H9 (cell line): ENCODE data around the gene ADAM8. TPM values are rescaled to one million over a fixed set of nuclear protein-coding genes. Genes with fewer than 3 reads are reported as not detected.

ENCODE experiments used
- DNase-seq: peaks from one replicate; pipeline ENCODE4 v3.0.0-alpha.2; 2017
- H2AFZ ChIP-seq: one replicate; pipeline ENCODE4 v1.6.1; 2013; ENCODE audit warnings: mild to moderate bottlenecking, low read length, control low read depth, moderate library complexity
- H2AK5ac ChIP-seq: 2 replicates; pipeline ENCODE4 v1.6.1; 2013; ENCODE audit warnings: low read length, control low read depth, mixed read lengths; ENCODE audit not compliant: insufficient read length
- H2BK120ac ChIP-seq: one replicate; pipeline ENCODE4 v1.6.1; 2013; ENCODE audit warnings: low read depth, mild to moderate bottlenecking, low read length, control low read depth, inconsistent platforms; ENCODE audit not compliant: poor library complexity, severe bottlenecking
- H2BK12ac ChIP-seq: 2 replicates; pipeline ENCODE4 v1.6.1; 2013; ENCODE audit warnings: low read length, control low read depth, mixed read lengths, low read depth; ENCODE audit not compliant: insufficient read length
- H2BK15ac ChIP-seq: 2 replicates; pipeline ENCODE4 v1.6.1; 2013; ENCODE audit warnings: low read depth, low read length, control low read depth
- H2BK20ac ChIP-seq: one replicate; pipeline ENCODE4 v1.6.1; 2013; ENCODE audit warnings: low read depth, mild to moderate bottlenecking, low read length, control low read depth, inconsistent platforms; ENCODE audit not compliant: poor library complexity, severe bottlenecking
- H2BK5ac ChIP-seq: 2 replicates; pipeline ENCODE4 v1.6.1; 2013; ENCODE audit warnings: low read length, control low read depth, mixed read lengths; ENCODE audit not compliant: insufficient read length
- H3K14ac ChIP-seq: 2 replicates; pipeline ENCODE4 v1.6.1; 2013; ENCODE audit warnings: low read length, control low read depth; ENCODE audit not compliant: insufficient read depth
- H3K18ac ChIP-seq: 2 replicates; pipeline ENCODE4 v1.6.1; 2013; ENCODE audit warnings: low read depth, mild to moderate bottlenecking, mixed read lengths, low read length, control low read depth; ENCODE audit not compliant: insufficient read length
- H3K23ac ChIP-seq: 2 replicates; pipeline ENCODE4 v1.6.1; 2013; ENCODE audit warnings: low read length, control low read depth, mixed read lengths, low read depth; ENCODE audit not compliant: insufficient read length
- H3K23me2 ChIP-seq: 2 replicates; pipeline ENCODE4 v1.6.1; 2013; ENCODE audit warnings: low read depth, mild to moderate bottlenecking, mixed read lengths, low read length, control low read depth; ENCODE audit not compliant: insufficient read length, poor library complexity, severe bottlenecking
- H3K27ac ChIP-seq: 2 replicates; pipeline ENCODE4 v1.5.1; 2013; ENCODE audit warnings: low read length, control low read depth, mixed read lengths, low read depth; ENCODE audit not compliant: insufficient read length
- H3K27me3 ChIP-seq: 2 replicates; pipeline ENCODE4 v1.6.1; 2013; ENCODE audit warnings: low read length, control low read depth, inconsistent platforms; ENCODE audit not compliant: insufficient read depth
- H3K4ac ChIP-seq: 2 replicates; pipeline ENCODE4 v1.6.1; 2013; ENCODE audit warnings: low read depth, mild to moderate bottlenecking, control low read depth, inconsistent platforms, low read length, moderate library complexity
- H3K4me1 ChIP-seq: 2 replicates; pipeline ENCODE4 v1.6.1; 2013; ENCODE audit warnings: low read length, control low read depth, inconsistent platforms; ENCODE audit not compliant: insufficient read depth
- H3K4me2 ChIP-seq: 2 replicates; pipeline ENCODE4 v1.6.1; 2013; ENCODE audit warnings: low read length, control low read depth, mixed read lengths; ENCODE audit not compliant: insufficient read length, insufficient read depth
- H3K56ac ChIP-seq: 2 replicates; pipeline ENCODE4 v1.6.1; 2013; ENCODE audit warnings: low read depth, mild to moderate bottlenecking, mixed read lengths, low read length, control low read depth; ENCODE audit not compliant: insufficient read length
- H3K79me1 ChIP-seq: 2 replicates; pipeline ENCODE4 v1.6.1; 2013; ENCODE audit warnings: low read depth, mild to moderate bottlenecking, moderate library complexity, low read length, control low read depth, inconsistent platforms; ENCODE audit not compliant: insufficient read depth, poor library complexity, severe bottlenecking
- H3K79me2 ChIP-seq: 2 replicates; pipeline ENCODE4 v1.6.1; 2013; ENCODE audit warnings: low read length, control low read depth, inconsistent platforms; ENCODE audit not compliant: insufficient read depth
- H3K9ac ChIP-seq: 2 replicates; pipeline ENCODE4 v1.6.1; 2013; ENCODE audit warnings: low read length, control low read depth, mixed read lengths; ENCODE audit not compliant: insufficient read length; ENCODE audit errors: extremely low read depth
- H3K9me3 ChIP-seq: one replicate; pipeline ENCODE4 v1.6.1; 2013; ENCODE audit warnings: low read depth, low read length, inconsistent platforms; ENCODE audit not compliant: control insufficient read depth
- H3T11ph ChIP-seq: one replicate; pipeline ENCODE4 v1.6.1; 2013; ENCODE audit warnings: mild to moderate bottlenecking, low read length, control low read depth, inconsistent platforms
- H4K20me1 ChIP-seq: one replicate; pipeline ENCODE4 v1.6.1; 2013; ENCODE audit not compliant: control insufficient read depth, insufficient read length, insufficient read depth
- H4K5ac ChIP-seq: 2 replicates; pipeline ENCODE4 v1.6.1; 2013; ENCODE audit warnings: low read depth, mild to moderate bottlenecking, mixed read lengths, low read length, control low read depth; ENCODE audit not compliant: insufficient read length
- H4K8ac ChIP-seq: replicated peaks from 2 replicates; pipeline ENCODE4 v1.6.1; 2013; ENCODE audit warnings: low read length, control low read depth, mixed read lengths, low read depth; ENCODE audit not compliant: insufficient read length
- H4K91ac ChIP-seq: 2 replicates; pipeline ENCODE4 v1.6.1; 2013; ENCODE audit warnings: low read depth, mild to moderate bottlenecking, moderate library complexity, mixed read lengths, low read length, control low read depth; ENCODE audit not compliant: insufficient read length
- H3K27ac Mint-ChIP-seq, 3 experiments: 2 replicates in 2 of 3; 3 replicates in 1 of 3; pipeline ENCODE4 v1.8.0; 2020 to 2021; ENCODE audit warnings: mixed read lengths in 3 of 3, mild to moderate bottlenecking in 1 of 3, moderate library complexity in 1 of 3
- H3K27me3 Mint-ChIP-seq: 2 replicates; pipeline ENCODE4 v1.8.0; 2021; ENCODE audit warnings: low read depth, mild to moderate bottlenecking, moderate library complexity, mixed read lengths
- H3K36me3 Mint-ChIP-seq, 3 experiments: 2 replicates in 2 of 3; 3 replicates in 1 of 3; pipeline ENCODE4 v1.8.0; 2020 to 2021; ENCODE audit warnings: low read depth in 3 of 3, mixed read lengths in 3 of 3; ENCODE audit not compliant: insufficient read depth in 1 of 3
- H3K4me1 Mint-ChIP-seq, 2 experiments: 2 replicates each; pipeline ENCODE4 v1.8.0; 2020; ENCODE audit warnings: mixed read lengths in 2 of 2
- H3K4me3 Mint-ChIP-seq, 2 experiments: 2 replicates in 1 of 2; 3 replicates in 1 of 2; pipeline ENCODE4 v1.8.0; 2020 to 2021; ENCODE audit warnings: mild to moderate bottlenecking in 2 of 2, mixed read lengths in 2 of 2, moderate library complexity in 1 of 2
- H3K9me3 Mint-ChIP-seq, 2 experiments: 2 replicates in 1 of 2; 3 replicates in 1 of 2; pipeline ENCODE4 v1.8.0; 2020; ENCODE audit warnings: mild to moderate bottlenecking in 2 of 2, mixed read lengths in 2 of 2, moderate library complexity in 1 of 2
- WGBS: extraction: QIAGEN DNeasy Blood & Tissue Kit; methylation state at CpG from one replicate; pipeline ENCODE4 v1.1.7; 2013; ENCODE audit warnings: missing lambda C conversion rate, low lambda C conversion rate, mixed read lengths; ENCODE audit not compliant: insufficient read length; ENCODE audit errors: extremely low coverage; 5-methylcytosine and 5-hydroxymethylcytosine counted together
- total RNA-seq: library from RNA; stranded (reverse); gene quantifications from 2 replicates; pipeline ENCODE4 v1.2.1, GENCODE V29; 2021
- TF ChIP-seq, protein P1 (sequence below): fragments of 200-600 bp; sonication (generic); conservative IDR thresholded peaks from 3 replicates; pipeline ENCODE4 v1.8.0; 2021; ENCODE audit warnings: antibody characterized with exemption, mild to moderate bottlenecking

ADAM8 gene
- total RNA-seq, 1 experiment from 2014 or later: 5.4 TPM

DNA sequence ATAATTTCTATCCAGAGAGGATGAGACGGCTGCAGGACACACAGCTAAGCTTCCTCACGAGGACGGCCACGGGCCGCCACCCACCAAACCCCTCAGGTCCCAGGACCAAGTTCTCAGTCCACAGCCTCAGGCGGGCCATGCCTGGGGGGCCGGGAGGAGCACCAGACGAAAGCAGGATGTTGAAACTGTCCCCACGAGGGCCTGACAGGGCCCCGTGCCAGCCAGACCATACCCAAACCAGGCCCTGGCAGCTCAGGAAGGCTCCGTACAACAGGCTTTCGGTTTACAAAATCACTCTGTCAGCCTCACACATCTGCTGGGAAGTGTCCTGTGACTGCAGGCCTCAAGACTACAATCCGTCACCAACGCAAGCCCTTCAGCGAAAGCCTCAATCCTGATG, 17.5 kb upstream of the ADAM8 start:
- no peak overlapping the region for H2BK5ac ChIP-seq
- Mint-ChIP-seq H3K27ac (no peak overlapping the region), H3K36me3 (peaks cover 24 to 73% (median 66%) of the 10 kb centered on the region in 3 experiments), H3K4me1 (no peaks in the 10 kb centered on the region), H3K27me3 (no peaks in the 10 kb centered on the region), H3K9me3 (no peaks in the 10 kb centered on the region), H3K4me3 (no peak overlapping the region)
- H2BK12ac ChIP-seq: no peak overlapping the region
- TF ChIP-seq, protein P1, sequence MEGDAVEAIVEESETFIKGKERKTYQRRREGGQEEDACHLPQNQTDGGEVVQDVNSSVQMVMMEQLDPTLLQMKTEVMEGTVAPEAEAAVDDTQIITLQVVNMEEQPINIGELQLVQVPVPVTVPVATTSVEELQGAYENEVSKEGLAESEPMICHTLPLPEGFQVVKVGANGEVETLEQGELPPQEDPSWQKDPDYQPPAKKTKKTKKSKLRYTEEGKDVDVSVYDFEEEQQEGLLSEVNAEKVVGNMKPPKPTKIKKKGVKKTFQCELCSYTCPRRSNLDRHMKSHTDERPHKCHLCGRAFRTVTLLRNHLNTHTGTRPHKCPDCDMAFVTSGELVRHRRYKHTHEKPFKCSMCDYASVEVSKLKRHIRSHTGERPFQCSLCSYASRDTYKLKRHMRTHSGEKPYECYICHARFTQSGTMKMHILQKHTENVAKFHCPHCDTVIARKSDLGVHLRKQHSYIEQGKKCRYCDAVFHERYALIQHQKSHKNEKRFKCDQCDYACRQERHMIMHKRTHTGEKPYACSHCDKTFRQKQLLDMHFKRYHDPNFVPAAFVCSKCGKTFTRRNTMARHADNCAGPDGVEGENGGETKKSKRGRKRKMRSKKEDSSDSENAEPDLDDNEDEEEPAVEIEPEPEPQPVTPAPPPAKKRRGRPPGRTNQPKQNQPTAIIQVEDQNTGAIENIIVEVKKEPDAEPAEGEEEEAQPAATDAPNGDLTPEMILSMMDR: no peak
- H2BK20ac ChIP-seq: no peak overlapping the region
- H3K79me2 ChIP-seq: no peaks in the 10 kb centered on the region
- no peak overlapping the region for H3K14ac ChIP-seq
- H2BK120ac ChIP-seq: no peak overlapping the region
- no peak overlapping the region for H3T11ph ChIP-seq
- no peaks in the 10 kb centered on the region for H3K9me3 ChIP-seq
- H2AK5ac ChIP-seq: no peak overlapping the region
- no peak overlapping the region for H3K27ac ChIP-seq
- no peak overlapping the region for H4K8ac ChIP-seq
- no peak overlapping the region for H3K18ac ChIP-seq
- H4K20me1 ChIP-seq: no peaks in the 10 kb centered on the region
- WGBS: no CpG with 5 or more reads among the region's 15 CpGs
- no peaks in the 10 kb centered on the region for H3K79me1 ChIP-seq
- H3K4me1 ChIP-seq: no peaks in the 10 kb centered on the region
- no peak overlapping the region for H3K4ac ChIP-seq
- no peak overlapping the region for H3K9ac ChIP-seq
- no peak overlapping the region for H4K91ac ChIP-seq
- H3K56ac ChIP-seq: no peak overlapping the region
- H3K27me3 ChIP-seq: no peaks in the 10 kb centered on the region
- H3K23me2 ChIP-seq: no peaks in the 10 kb centered on the region
- DNase-seq: no peak
- no peak overlapping the region for H2AFZ ChIP-seq
- H2BK15ac ChIP-seq: no peak overlapping the region
- no peak overlapping the region for H4K5ac ChIP-seq
- no peak overlapping the region for H3K4me2 ChIP-seq
- H3K23ac ChIP-seq: no peak overlapping the region
